Smooth muscle cell (in vitro differentiated cells): Measurements from ENCODE around the gene WRAP53. TPM values are rescaled to one million over a fixed set of nuclear protein-coding genes. Genes with fewer than 3 reads are reported as not detected.

Experiments
- DNase-seq: peaks from one replicate; lab custom pipeline; 2025; ENCODE audit not compliant: unreplicated experiment; lab: John Stamatoyannopoulos, UW
- H2AFZ ChIP-seq: fragments of 200-600 bp; sonication (generic); 2 replicates; pipeline ENCODE4 v1.6.0; 2016; ENCODE audit warnings: antibody characterized with exemption, low read depth, mild to moderate bottlenecking
- H3F3A ChIP-seq: fragments of 200-600 bp; sonication (generic); 2 replicates; pipeline ENCODE4 v1.6.0; 2017; ENCODE audit warnings: antibody characterized with exemption, low read depth
- H3K27ac ChIP-seq: fragments of 200-600 bp; sonication (generic); 2 replicates; pipeline ENCODE4 v1.5.1; 2016; ENCODE audit warnings: low read depth, mild to moderate bottlenecking
- H3K27me3 ChIP-seq: fragments of 200-600 bp; sonication (generic); 2 replicates; pipeline ENCODE4 v1.6.1; 2016; ENCODE audit warnings: low read depth, mild to moderate bottlenecking
- H3K36me3 ChIP-seq: fragments of 200-600 bp; sonication (generic); 2 replicates; pipeline ENCODE4 v1.5.1; 2016; ENCODE audit warnings: low read depth
- H3K4me1 ChIP-seq: fragments of 200-600 bp; sonication (generic); 2 replicates; pipeline ENCODE4 v1.5.1; 2016; ENCODE audit warnings: low read depth
- H3K4me2 ChIP-seq: fragments of 200-600 bp; sonication (generic); 2 replicates; pipeline ENCODE4 v1.6.0; 2016; ENCODE audit warnings: mild to moderate bottlenecking
- H3K4me3 ChIP-seq: fragments of 200-600 bp; sonication (generic); 2 replicates; pipeline ENCODE4 v1.5.1; 2016; ENCODE audit warnings: mild to moderate bottlenecking
- H3K79me2 ChIP-seq: fragments of 200-600 bp; sonication (generic); 2 replicates; pipeline ENCODE4 v1.6.0; 2016; ENCODE audit warnings: low read depth, mild to moderate bottlenecking
- H3K9ac ChIP-seq: fragments of 200-600 bp; sonication (generic); 2 replicates; pipeline ENCODE4 v1.6.0; 2016; ENCODE audit warnings: low read depth
- H3K9me3 ChIP-seq: fragments of 200-600 bp; sonication (generic); replicated peaks from 2 replicates; pipeline ENCODE4 v1.5.1; 2016; ENCODE audit warnings: low read depth
- H4K20me1 ChIP-seq: fragments of 200-600 bp; sonication (generic); 2 replicates; pipeline ENCODE4 v1.6.0; 2016; ENCODE audit warnings: low read depth
- CTCF ChIP-seq: fragments of 200-600 bp; sonication (generic); IDR thresholded peaks from 2 replicates; pipeline ENCODE4 v1.5.1; 2017; ENCODE audit warnings: borderline replicate concordance, mild to moderate bottlenecking, antibody characterized with exemption; ENCODE audit not compliant: insufficient read depth, poor library complexity, severe bottlenecking
- WGBS: methylation state at CpG from one replicate; pipeline ENCODE4 v1.1.7; 2016; ENCODE audit warnings: low lambda C conversion rate; 5-methylcytosine and 5-hydroxymethylcytosine counted together
- polyA plus RNA-seq: library from polyadenylated mRNA; unstranded; fragments of >200 nt; fragmentation: Nextera tagmentation; extraction: Ambion mirVana; gene quantifications from 2 replicates; pipeline ENCODE4 v1.2.1, GENCODE V29; 2016
- total RNA-seq: library from RNA; depleted of rRNA; stranded (reverse); fragments of >200 nt; gene quantifications from 2 replicates; pipeline ENCODE4 v1.2.3, GENCODE V29; 2014

The WRAP53 gene
- total and polyA plus RNA-seq, 2 experiments from 2014 or later, result 8.2 to 17.1 TPM

- no peak overlapping the region for H3K4me3 ChIP-seq
- H3K4me1 ChIP-seq, result peaks cover 27% of the 10 kb centered on the region
- no peak for TF ChIP-seq CTCF
- H4K20me1 ChIP-seq, result no peaks in the 10 kb centered on the region
- H3K79me2 ChIP-seq, result no peaks in the 10 kb centered on the region
- no peak overlapping the region for H3K27ac ChIP-seq
- 92% methylated on average over 22 of the region's 22 CpGs for WGBS
- H3K36me3 ChIP-seq, result no peaks in the 10 kb centered on the region
- no peak for DNase-seq
- H3K4me2 ChIP-seq, result no peak overlapping the region
- peaks cover 17% of the 10 kb centered on the region for H3K27me3 ChIP-seq
- H3K9ac ChIP-seq, result no peak overlapping the region
- H2AFZ ChIP-seq, result no peak overlapping the region
- no peaks in the 10 kb centered on the region for H3K9me3 ChIP-seq
- H3F3A ChIP-seq, result peaks cover 3% of the 10 kb centered on the region
These were observed 19.8 kb downstream of the WRAP53 start for GRCh38 chr17:7707858-7708750.

- H3F3A ChIP-seq, result peaks cover 3% of the 10 kb centered on the region
- H3K4me2 ChIP-seq, result no peak overlapping the region
- no peaks in the 10 kb centered on the region for H3K9me3 ChIP-seq
- no peaks in the 10 kb centered on the region for H3K36me3 ChIP-seq
- H3K27me3 ChIP-seq, result peaks cover 20% of the 10 kb centered on the region
- H3K79me2 ChIP-seq, result no peaks in the 10 kb centered on the region
- no peak overlapping the region for H3K4me3 ChIP-seq
- no peaks in the 10 kb centered on the region for H4K20me1 ChIP-seq
- H3K9ac ChIP-seq, result no peak overlapping the region
- no peak for TF ChIP-seq CTCF
- peaks cover 20% of the 10 kb centered on the region for H3K4me1 ChIP-seq
- no peak for DNase-seq
- no CpG with 5 or more reads among the region's 11 CpGs for WGBS
- no peak overlapping the region for H3K27ac ChIP-seq
- H2AFZ ChIP-seq, result no peak overlapping the region
These were observed 20.8 kb downstream of the WRAP53 start for GRCh38 chr17:7709031-7709430.

GRCh38 chr17:7710301-7710700 lies 22.0 kb downstream of the WRAP53 start:
- Histone ChIP-seq H3K9me3 (no peaks in the 10 kb centered on the region), H3K36me3 (no peaks in the 10 kb centered on the region), H2AFZ (no peak overlapping the region), H3K27me3 (peaks cover 20% of the 10 kb centered on the region), H3K9ac (no peak overlapping the region), H3K4me2 (no peak overlapping the region), H3K79me2 (no peaks in the 10 kb centered on the region), H3F3A (peaks cover 3% of the 10 kb centered on the region), H4K20me1 (no peaks in the 10 kb centered on the region), H3K4me1 (peaks cover 14% of the 10 kb centered on the region), H3K4me3 (no peak overlapping the region), H3K27ac (no peak overlapping the region)
- 85% methylated on average over 7 of the region's 7 CpGs for WGBS
- DNase-seq, result no peak
- no peak for TF ChIP-seq CTCF
